HL-60/S4 treated with retinoic acid at 250 ng/mL for 4 days and 3 days (cell line): ENCODE results near the gene CEP170.

Experiments
- in situ Hi-C: fragments of 300-500 bp; cut with MboI; formaldehyde crosslinking; loops from 2 replicates; pipeline ENCODE4 v1.7.0; 2022; ENCODE audit warnings: low sequenced_read_pairs

CEP170 gene

DNA sequence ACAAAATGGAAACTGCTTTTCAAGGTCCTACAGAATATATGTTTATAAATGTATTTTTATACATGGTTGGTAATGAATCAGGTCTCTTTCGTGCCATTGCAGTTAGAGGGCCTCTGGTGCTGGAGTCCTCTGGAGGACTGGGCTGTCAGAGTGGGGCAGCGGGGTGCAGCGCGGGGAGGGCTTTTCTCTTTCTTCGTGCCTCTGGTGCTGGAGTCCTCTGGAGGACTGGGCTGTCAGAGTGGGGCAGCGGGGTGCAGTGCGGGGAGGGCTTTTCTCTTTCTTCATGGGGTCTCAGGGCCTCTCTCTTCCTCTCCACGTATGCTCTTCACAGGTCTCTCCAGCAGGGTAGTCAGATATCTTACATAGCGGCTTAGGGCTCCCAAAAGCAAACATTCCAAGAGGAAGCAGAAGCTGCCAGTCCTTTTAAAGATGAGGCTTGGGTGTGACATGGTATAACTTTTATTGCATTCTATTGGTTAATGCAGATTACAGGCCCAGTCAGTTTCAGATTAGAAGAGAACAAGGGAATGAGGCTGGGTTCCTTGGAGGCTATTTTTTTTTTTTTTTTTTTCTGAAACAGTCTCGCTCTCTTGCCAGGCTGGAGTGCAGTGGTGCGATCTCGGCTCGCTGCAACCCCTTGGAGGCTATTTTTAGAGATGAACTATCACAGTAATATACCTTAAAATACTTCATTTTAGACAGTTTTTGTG, 13.8 kb upstream of the CEP170 start:
- in situ Hi-C loops = no loop called here

GRCh38 chr1:243267914-243268653, 13.0 kb upstream of the CEP170 start:
- in situ Hi-C loops = no loop called here

DNA sequence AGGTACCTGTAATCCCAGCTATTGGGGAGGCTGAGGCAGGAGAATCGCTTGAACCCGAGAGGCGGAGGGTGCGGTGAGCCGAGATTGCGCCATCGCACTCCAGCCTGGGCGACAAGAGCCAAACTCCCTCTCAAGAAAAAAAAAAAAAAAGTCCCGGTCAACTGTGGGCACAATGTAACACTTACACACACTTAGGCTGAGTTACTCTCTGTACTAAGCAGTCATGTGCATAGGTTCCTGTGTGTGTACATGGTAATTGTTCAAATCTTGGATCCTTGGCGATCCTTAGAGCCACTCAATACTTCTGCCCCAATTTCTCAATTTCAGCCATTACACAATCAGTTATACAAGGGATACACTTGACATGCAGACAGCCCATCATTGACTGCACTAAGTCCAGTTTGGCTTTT, 12.4 kb upstream of the CEP170 start:
- in situ Hi-C loops = no loop called here

DNA sequence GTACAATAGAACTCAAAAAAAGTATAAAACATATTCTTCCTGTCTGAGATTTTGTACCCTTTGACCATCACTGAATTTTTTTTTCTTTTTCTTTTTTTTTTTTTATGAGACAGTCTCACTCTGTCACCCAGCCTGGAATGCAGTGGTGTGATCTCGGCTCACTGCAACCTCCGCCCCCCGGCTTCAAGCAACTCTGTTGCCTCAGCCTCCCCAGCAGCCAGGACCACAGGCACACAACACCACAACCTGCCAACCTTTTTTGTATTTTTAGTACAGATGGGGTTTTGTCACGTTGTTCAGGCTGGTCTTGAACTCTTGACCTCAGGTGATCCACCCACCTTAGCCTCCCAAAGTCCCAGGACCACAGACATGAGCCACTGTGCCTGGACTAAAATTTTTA, 11.2 kb upstream of the CEP170 start:
- in situ Hi-C loops = no loop called here

GRCh38 chr1:243264717-243265116, 9.6 kb upstream of the CEP170 start:
- in situ Hi-C loops = no loop called here

DNA sequence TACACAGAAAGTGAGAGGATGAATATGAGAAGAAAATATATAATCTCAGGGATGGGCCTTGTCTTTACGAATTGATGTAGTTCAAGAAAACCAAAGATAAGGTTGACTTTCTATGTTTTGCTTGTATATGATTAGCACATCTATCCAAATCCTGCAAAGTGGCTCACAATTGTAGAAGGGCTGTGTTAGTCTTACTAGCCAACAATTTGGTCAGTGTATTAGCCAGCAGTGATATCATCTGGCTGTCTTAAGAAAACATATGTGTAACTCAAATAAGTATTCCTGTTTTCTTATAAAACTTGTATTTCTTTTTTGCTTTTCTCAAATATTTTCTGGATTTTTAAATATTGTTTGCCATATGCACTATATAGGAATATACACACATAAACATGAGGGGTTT, 6.3 kb upstream of the CEP170 start:
- in situ Hi-C loops = no loop called here

DNA sequence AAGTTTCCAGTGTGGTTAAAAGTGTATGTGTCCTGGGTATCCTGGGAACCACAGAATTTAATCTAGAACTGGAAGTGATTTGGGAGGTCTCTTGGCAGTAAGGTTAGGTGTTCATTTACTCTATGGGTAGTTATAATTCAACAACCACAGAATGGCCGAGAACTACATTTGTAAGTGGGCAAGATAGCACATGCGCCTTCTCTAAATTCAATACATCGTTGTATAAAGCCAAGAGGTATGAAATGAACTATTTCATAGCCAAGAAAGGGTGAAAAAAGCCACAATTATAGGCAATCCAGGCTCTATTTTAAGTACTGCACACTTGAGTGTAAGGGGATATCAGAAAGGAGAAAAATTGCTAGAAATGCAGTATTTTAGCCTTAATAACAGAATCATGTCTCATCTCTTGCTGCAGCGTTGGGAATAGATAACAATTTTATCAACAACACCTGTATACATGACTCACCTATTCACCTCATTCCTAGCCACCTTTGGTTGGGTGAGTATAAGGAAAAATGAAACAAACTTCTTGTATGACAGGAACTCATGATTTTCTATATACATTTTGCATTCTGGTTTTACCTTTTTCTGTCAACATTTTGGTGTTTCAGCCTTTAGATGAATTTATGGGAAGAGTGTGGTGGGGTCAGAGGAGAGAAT, 5.3 kb upstream of the CEP170 start:
- in situ Hi-C loops = no loop called here

- in situ Hi-C loops = no loop called here
These were observed 3.6 kb upstream of the CEP170 start for GRCh38 chr1:243258731-243259130.

DNA sequence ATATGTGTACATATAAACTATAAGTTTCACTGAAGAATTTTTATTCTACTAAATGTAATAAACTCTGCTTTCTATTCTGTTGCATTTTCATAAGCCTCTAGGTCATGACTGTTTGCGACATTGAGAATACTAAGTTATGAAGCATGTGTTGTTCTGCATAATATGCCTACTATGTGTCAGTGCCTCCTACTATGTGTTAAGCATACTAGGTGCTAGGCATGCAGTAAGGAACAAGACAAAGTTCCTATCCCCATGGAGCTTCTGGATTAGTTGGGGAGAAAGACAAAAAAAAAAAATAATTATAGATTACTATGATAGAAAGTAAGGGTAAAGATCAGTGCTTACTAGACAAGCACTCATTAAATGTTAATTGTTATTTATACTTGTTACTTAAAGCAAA, 2.1 kb upstream of the CEP170 start:
- in situ Hi-C loops = no loop called here

- in situ Hi-C loops = no loop called here
These were observed 1.5 kb upstream of the CEP170 start for GRCh38 chr1:243256590-243256989.

- in situ Hi-C loops = no loop called here
These were observed 871 bp upstream of the CEP170 start, which contains the start of gene SDCCAG8 for GRCh38 chr1:243255791-243256512. SDCCAG8 (plus strand) TSS chr1:243256041; CDS start chr1:243256174, 133 bp downstream.

DNA sequence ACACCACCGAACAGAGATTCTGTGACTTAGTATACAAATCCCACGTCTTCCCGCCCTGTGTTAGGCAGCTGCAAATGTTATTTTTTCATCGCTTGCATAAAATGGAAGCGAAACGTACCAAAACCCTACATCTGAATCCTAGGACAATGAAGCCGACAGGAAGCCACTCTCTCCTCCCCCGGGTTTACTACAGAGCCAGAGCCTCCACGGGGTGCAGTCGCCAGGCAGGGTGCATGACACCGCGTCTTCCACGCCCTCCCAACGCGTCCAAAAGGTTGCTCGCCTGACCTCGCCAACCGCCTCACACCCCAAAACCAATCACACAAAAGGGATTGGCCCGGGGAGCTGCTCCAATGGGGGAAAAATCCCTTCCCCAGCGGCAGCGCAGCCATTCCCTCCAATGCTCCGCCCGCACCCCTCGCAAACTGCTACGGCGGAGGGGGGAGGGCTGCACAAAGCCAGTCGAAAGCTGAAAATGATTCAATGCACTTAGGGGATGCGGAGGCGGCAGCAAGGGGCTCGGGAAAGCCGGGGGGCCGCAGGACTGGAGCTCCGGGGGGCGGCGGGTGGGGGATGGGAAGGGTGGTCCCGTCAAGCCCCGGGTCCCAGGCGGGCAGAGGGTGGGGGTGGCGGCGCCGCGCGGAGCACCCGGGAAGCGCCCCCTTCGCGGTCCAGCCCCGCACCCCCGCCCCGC, 701 bp downstream of the CEP170 start:
- in situ Hi-C loops = no loop called here

GRCh38 chr1:243253926-243254232, 1.2 kb downstream of the CEP170 start:
- in situ Hi-C loops = no loop called here

DNA sequence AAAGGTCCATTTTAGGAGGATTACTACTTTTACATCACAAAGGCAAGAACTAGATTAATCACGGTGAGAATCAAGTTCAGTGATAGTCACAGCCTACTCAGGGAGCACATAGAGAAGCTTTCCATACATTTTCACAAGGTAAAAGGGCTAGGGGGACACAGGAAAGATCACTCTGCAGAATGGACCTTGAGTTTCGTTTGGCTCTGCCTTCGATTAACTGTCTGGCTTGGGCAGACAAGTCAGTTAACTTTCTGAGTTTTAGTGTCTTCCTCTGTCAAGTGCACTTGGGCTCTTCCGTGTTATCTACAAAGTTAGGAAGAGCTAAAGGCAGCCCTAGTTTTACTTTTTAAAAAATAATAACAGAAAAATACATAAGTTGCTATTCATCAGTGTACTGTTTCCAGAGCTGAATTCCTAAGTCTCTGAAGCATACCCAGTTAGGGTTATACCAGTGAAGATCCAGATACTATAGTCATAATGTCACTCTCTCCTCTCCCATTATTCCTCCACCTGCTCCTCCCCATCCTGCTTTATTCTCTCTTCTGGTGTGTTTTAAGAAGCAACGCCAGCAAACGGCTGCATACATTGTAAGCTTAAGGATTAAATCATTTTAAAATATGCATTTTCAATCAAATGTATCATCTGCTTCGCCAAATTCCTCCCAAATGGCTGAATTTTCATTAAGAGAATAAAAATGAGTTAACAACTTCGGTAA, 1.7 kb downstream of the CEP170 start:
- in situ Hi-C loops = no loop called here

DNA sequence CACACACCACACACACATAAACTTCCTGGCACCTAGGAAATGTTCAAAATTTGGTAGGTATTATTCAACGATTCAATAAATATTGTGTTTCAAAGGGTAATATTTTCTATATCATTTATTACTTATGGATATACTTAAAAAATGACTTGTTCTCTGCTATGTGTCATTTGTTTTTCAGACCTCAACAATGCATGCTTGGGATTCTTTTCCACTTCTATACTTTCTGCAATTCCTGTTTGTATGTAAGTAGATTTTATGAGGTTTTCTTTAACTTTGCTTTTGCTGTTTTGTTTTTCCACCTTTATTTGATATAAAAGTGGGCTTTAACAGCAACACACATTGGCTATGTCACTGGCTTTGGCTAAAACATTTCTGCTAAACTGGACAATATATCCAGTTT, 3.5 kb downstream of the CEP170 start:
- in situ Hi-C loops = no loop called here

DNA sequence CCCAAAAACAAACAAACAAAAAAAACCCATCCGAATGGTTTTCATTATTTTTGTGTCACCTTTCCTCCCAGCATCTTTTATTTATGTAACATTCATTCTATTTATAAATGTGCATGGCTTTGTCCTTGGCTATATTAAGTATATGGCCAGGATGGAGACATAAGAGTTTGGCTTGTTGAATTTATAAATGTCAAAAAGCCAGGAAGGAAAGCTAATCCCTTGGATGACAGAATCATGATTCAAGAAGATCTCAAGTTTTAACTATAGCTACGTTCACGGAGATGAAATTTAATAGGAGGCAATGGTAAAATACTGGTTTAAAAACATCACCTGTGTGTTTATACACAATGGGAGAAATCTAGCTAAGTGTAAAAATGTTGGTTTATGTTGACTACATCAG, 5.0 kb downstream of the CEP170 start:
- in situ Hi-C loops = no loop called here

- in situ Hi-C loops = no loop called here
These were observed 5.9 kb downstream of the CEP170 start for GRCh38 chr1:243249214-243249613.

GRCh38 chr1:243247901-243248300, 7.2 kb downstream of the CEP170 start:
- in situ Hi-C loops = no loop called here

DNA sequence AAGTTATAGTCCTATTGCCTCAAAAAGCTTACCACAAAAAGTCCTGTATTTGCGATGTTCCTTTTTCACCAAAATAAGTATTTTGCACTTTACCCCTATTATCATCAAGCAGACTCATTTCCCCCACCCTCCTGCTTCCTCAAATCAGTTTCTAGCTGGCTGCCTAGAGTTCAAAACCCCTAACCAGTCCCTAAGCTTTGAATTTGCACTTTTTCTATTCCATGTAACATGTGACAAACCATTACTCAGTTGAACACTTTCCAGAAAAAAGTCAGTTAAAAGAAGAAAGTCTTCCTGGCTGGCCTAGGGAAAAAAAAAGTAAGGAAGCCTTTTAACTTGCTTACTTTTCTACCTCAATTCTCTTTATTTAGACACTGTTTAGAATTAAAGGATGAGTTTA, 8.2 kb downstream of the CEP170 start:
- in situ Hi-C loops = no loop called here

- in situ Hi-C loops = no loop called here
These were observed 10.6 kb downstream of the CEP170 start for GRCh38 chr1:243244432-243244841.
